GM19467 (cell line): ENCODE measurements around the gene ATP13A1.
"Not testable (repeated sequence)": the region's sequence is repeated elsewhere in the genome, so short reads cannot be mapped to it uniquely, and the experiment has no call there.

ENCODE experiments used
- ATAC-seq: cut with Tn5 transposase; IDR thresholded peaks from one replicate; pipeline ENCODE4 v1.9.1; 2021; ENCODE audit warnings: mild to moderate bottlenecking, moderate library complexity; ENCODE audit not compliant: unreplicated experiment

Gene ATP13A1

GRCh38 chr19:19663256-19664120, at the start of gene ATP13A1:
TSS of gene ATP13A1 (minus strand) at chr19:19663676. CDS start at chr19:19663666, 10 bp downstream.
- ATAC-seq, result peak; percentile 66

GRCh38 chr19:19711934-19712828, 48.7 kb upstream of the ATP13A1 start:
- no peak for ATAC-seq

- ATAC-seq, result no peak
Measured at GRCh38 chr19:19711306-19711933, 47.9 kb upstream of the ATP13A1 start.

GRCh38 chr19:19710506-19710905, 47.0 kb upstream of the ATP13A1 start:
- ATAC-seq, result no peak

GRCh38 chr19:19704836-19705235, 41.4 kb upstream of the ATP13A1 start:
- no peak for ATAC-seq

- ATAC-seq, result not testable (repeated sequence)
Measured at GRCh38 chr19:19700493-19700892, 37.0 kb upstream of the ATP13A1 start.

GRCh38 chr19:19697589-19697988, 34.1 kb upstream of the ATP13A1 start:
- no peak for ATAC-seq

GRCh38 chr19:19696386-19696785, 32.9 kb upstream of the ATP13A1 start:
- no peak for ATAC-seq

GRCh38 chr19:19691683-19692082, 28.2 kb upstream of the ATP13A1 start:
- ATAC-seq, result no peak

GRCh38 chr19:19689023-19689422, 25.5 kb upstream of the ATP13A1 start:
- not testable (repeated sequence) for ATAC-seq

- ATAC-seq, result no peak
Measured at GRCh38 chr19:19687090-19687489, 23.6 kb upstream of the ATP13A1 start.

GRCh38 chr19:19686580-19686979, 23.1 kb upstream of the ATP13A1 start:
- ATAC-seq, result no peak

- not testable (repeated sequence) for ATAC-seq
Measured at GRCh38 chr19:19686119-19686518, 22.6 kb upstream of the ATP13A1 start.

- no peak for ATAC-seq
Measured at GRCh38 chr19:19679176-19680073, 15.9 kb upstream of the ATP13A1 start.

GRCh38 chr19:19677579-19677978, 14.1 kb upstream of the ATP13A1 start:
- no peak for ATAC-seq

GRCh38 chr19:19674315-19674714, 10.8 kb upstream of the ATP13A1 start:
- no peak for ATAC-seq

GRCh38 chr19:19672816-19673215, 9.3 kb upstream of the ATP13A1 start:
- no peak for ATAC-seq

- no peak for ATAC-seq
Measured at GRCh38 chr19:19670070-19670551, 6.6 kb upstream of the ATP13A1 start.

- ATAC-seq, result peak; percentile 64
Measured at GRCh38 chr19:19668230-19669012, 4.9 kb upstream of the ATP13A1 start, which contains the start of gene ZNF101. TSS of gene ZNF101 (plus strand) at chr19:19668839. CDS start at chr19:19668964, 125 bp downstream.
